HEK293 (cell line): ENCODE results near the gene ZSCAN18.
"Not testable (repeated sequence)": the region's sequence is repeated elsewhere in the genome, so short reads cannot be mapped to it uniquely, and the experiment has no call there.

ENCODE experiments used
- CTCF ChIA-PET: fragments of 350-600 bp; formaldehyde crosslinking; extraction: SDS; loops from one replicate; lab custom pipeline; 2021; ENCODE audit warnings: antibody characterized with exemption; lab: Yijun Ruan, JAX
- POLR2A ChIA-PET: fragments of 300-600 bp; formaldehyde crosslinking; extraction: SDS; loops from one replicate; lab custom pipeline; 2020; ENCODE audit warnings: antibody characterized with exemption, inconsistent platforms; lab: Yijun Ruan, JAX
- H3K27ac ChIP-seq: fragments of 200-500 bp; sonication (Bioruptor generic); 2 replicates; pipeline ENCODE4 v1.5.1; 2014; ENCODE audit warnings: low read depth, low read length, control low read depth, inconsistent platforms; ENCODE audit errors: extremely low read depth
- H3K36me3 ChIP-seq, 2 experiments: fragments of 200-500 bp in 1 of 2; sonication (Bioruptor generic) in 1 of 2; 1 replicate in 1 of 2; 2 replicates in 1 of 2; pipeline ENCODE4 v1.5.1; 2014 to 2017; ENCODE audit warnings: inconsistent platforms in 2 of 2, low read length in 2 of 2; ENCODE audit not compliant: control insufficient read depth in 2 of 2, insufficient read depth in 1 of 2
- H3K4me1 ChIP-seq: fragments of 200-500 bp; sonication (Bioruptor generic); 2 replicates; pipeline ENCODE4 v1.5.1; 2014; ENCODE audit warnings: mild to moderate bottlenecking, low read length, inconsistent platforms; ENCODE audit not compliant: control insufficient read depth, insufficient read depth
- H3K4me3 ChIP-seq: 2 replicates; pipeline ENCODE4 v1.5.1; 2011; ENCODE audit warnings: low read depth, mild to moderate bottlenecking, control low read depth, low read length, moderate library complexity
- H3K9me3 ChIP-seq: fragments of 200-500 bp; sonication (Bioruptor generic); 2 replicates; pipeline ENCODE4 v1.5.1; 2014; ENCODE audit warnings: low read depth, low read length, inconsistent platforms; ENCODE audit not compliant: control insufficient read depth, insufficient read depth
- EGR2 ChIP-seq: fragments of 450-650 bp; formaldehyde crosslinking; IDR thresholded peaks from 2 replicates; pipeline ENCODE4 v1.5.1; 2016; ENCODE audit warnings: low read depth, missing biosample characterization, missing genetic modification characterization
- GLI4 ChIP-seq: fragments of 450-650 bp; formaldehyde crosslinking; IDR thresholded peaks from 2 replicates; pipeline ENCODE4 v1.5.1; 2016; ENCODE audit warnings: missing biosample characterization, missing genetic modification characterization
- GLIS2 ChIP-seq: fragments of 450-650 bp; formaldehyde crosslinking; IDR thresholded peaks from 2 replicates; pipeline ENCODE4 v1.5.1; 2016; ENCODE audit warnings: missing biosample characterization, missing genetic modification characterization
- SCRT1 ChIP-seq: fragments of 450-650 bp; formaldehyde crosslinking; IDR thresholded peaks from 2 replicates; pipeline ENCODE4 v1.5.1; 2016; ENCODE audit warnings: missing biosample characterization, missing genetic modification characterization, borderline replicate concordance
- SCRT2 ChIP-seq: fragments of 450-650 bp; formaldehyde crosslinking; IDR thresholded peaks from 2 replicates; pipeline ENCODE4 v1.5.1; 2016; ENCODE audit warnings: missing biosample characterization, missing genetic modification characterization
- TRIM28 ChIP-seq: IDR thresholded peaks from 2 replicates; pipeline ENCODE4 v1.6.1; 2011; ENCODE audit warnings: low read length, control low read depth, borderline replicate concordance
- ZEB2 ChIP-seq: fragments of 450-650 bp; formaldehyde crosslinking; IDR thresholded peaks from 2 replicates; pipeline ENCODE4 v1.5.1; 2016; ENCODE audit warnings: missing biosample characterization, missing genetic modification characterization
- ZNF184 ChIP-seq: fragments of 450-650 bp; IDR thresholded peaks from 2 replicates; pipeline ENCODE4 v1.5.1; 2018; ENCODE audit warnings: missing biosample characterization, mild to moderate bottlenecking, missing genetic modification characterization
- ZNF223 ChIP-seq: fragments of 450-650 bp; formaldehyde crosslinking; IDR thresholded peaks from 2 replicates; pipeline ENCODE4 v1.5.1; 2016; ENCODE audit warnings: missing biosample characterization, missing genetic modification characterization
- ZNF280D ChIP-seq: fragments of 450-650 bp; formaldehyde crosslinking; IDR thresholded peaks from 2 replicates; pipeline ENCODE4 v1.5.1; 2016; ENCODE audit warnings: missing biosample characterization, missing genetic modification characterization
- ZNF311 ChIP-seq: fragments of 450-650 bp; formaldehyde crosslinking; IDR thresholded peaks from 2 replicates; pipeline ENCODE4 v1.5.1; 2017; ENCODE audit warnings: missing biosample characterization, missing genetic modification characterization, borderline replicate concordance
- ZNF48 ChIP-seq: fragments of 450-650 bp; formaldehyde crosslinking; IDR thresholded peaks from 2 replicates; pipeline ENCODE4 v1.5.1; 2016; ENCODE audit warnings: missing biosample characterization, missing genetic modification characterization
- ZNF510 ChIP-seq: fragments of 450-650 bp; formaldehyde crosslinking; IDR thresholded peaks from 2 replicates; pipeline ENCODE4 v1.5.1; 2018; ENCODE audit warnings: mild to moderate bottlenecking, missing genetic modification characterization, missing biosample characterization; ENCODE audit not compliant: insufficient replicate concordance
- ZNF610 ChIP-seq: fragments of 450-650 bp; formaldehyde crosslinking; IDR thresholded peaks from 2 replicates; pipeline ENCODE4 v1.5.1; 2016; ENCODE audit warnings: missing biosample characterization, missing genetic modification characterization, borderline replicate concordance
- ZNF677 ChIP-seq: fragments of 450-650 bp; IDR thresholded peaks from 2 replicates; pipeline ENCODE4 v1.5.0; 2018; ENCODE audit warnings: missing biosample characterization, mild to moderate bottlenecking, missing genetic modification characterization, moderate library complexity
- ZNF791 ChIP-seq: fragments of 450-650 bp; formaldehyde crosslinking; IDR thresholded peaks from 2 replicates; pipeline ENCODE4 v1.5.1; 2016; ENCODE audit warnings: missing biosample characterization, missing genetic modification characterization
- ZNF792 ChIP-seq: fragments of 450-650 bp; formaldehyde crosslinking; IDR thresholded peaks from 2 replicates; pipeline ENCODE4 v1.5.1; 2016; ENCODE audit warnings: missing biosample characterization, missing genetic modification characterization
- TF ChIP-seq, protein P1 (sequence below): sonication (generic); formaldehyde crosslinking; IDR thresholded peaks from 2 replicates; pipeline ENCODE4 v1.8.1; 2022; ENCODE audit warnings: mild to moderate bottlenecking, moderate library complexity, missing genetic modification reagents
- TF ChIP-seq, protein P2 (sequence below): fragments of 450-650 bp; formaldehyde crosslinking; optimal IDR thresholded peaks from 2 replicates; pipeline ENCODE3; 2016; ENCODE audit warnings: missing biosample characterization, mild to moderate bottlenecking, missing genetic modification characterization
- TF ChIP-seq, protein P3 (sequence below): fragments of 450-650 bp; formaldehyde crosslinking; IDR thresholded peaks from 2 replicates; pipeline ENCODE4 v1.5.1; 2016; ENCODE audit warnings: missing biosample characterization, missing genetic modification characterization
- TF ChIP-seq, protein P4 (sequence below): fragments of 450-650 bp; formaldehyde crosslinking; IDR thresholded peaks from 2 replicates; pipeline ENCODE4 v1.5.1; 2016; ENCODE audit warnings: missing biosample characterization, missing genetic modification characterization

Gene ZSCAN18

DNA sequence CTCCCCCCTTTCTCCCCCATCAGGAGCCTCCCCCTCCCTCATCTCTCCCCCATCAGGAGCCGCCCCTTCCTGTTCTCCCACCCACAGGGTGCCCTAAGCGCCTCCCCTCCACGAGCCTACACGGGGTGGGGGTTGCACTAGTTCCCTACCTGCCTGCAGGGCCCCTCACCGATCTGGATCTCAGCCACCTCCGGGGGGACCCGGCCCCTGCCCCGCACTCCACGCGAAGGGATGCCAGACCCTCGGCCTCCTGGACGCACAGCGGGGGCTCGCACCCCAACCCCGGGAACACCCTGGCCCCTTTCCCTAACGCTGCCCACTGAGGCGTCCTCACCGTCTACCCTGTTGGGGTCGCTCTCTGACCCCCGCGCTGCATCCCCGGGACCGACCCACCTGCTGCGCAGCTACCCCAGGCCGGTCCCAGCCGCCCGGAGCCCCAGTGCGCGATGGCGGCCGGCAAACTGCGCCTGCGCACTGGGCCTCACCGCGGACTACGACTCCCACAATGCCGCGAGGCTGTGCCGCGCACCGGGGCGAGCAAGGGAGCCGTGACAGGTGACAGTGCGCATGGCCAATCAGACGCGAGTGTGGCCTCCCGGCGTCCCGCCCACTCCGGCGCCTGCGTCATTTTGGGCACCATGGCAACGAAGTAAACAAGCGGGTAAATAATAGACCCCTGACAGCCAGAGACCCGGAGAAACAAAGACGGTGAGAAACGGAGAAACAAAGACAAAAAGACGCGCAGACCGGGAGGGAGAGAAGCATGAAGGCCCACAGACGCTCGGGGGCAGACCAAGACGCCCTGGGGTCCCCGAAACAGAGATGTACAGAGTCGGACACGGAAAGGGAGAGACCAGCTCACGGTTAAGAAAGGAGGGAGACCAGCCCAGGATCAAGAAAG, at the start of gene ZSCAN18 (continued):
- TF ChIP-seq EGR2 (peak; percentile 73), ZNF280D (tag by site-specific recombination) (no peak), GLI4 (tag by site-specific recombination) (0 out of 2 replicates have a peak, but pooled peaks have one; percentile 60), ZNF792 (tag by site-specific recombination) (no peak), GLIS2 (peak; percentile 71), ZEB2 (tag by site-specific recombination) (no peak), SCRT2 (tag by site-specific recombination) (peak; percentile 96)
- TF ChIP-seq, protein P1, sequence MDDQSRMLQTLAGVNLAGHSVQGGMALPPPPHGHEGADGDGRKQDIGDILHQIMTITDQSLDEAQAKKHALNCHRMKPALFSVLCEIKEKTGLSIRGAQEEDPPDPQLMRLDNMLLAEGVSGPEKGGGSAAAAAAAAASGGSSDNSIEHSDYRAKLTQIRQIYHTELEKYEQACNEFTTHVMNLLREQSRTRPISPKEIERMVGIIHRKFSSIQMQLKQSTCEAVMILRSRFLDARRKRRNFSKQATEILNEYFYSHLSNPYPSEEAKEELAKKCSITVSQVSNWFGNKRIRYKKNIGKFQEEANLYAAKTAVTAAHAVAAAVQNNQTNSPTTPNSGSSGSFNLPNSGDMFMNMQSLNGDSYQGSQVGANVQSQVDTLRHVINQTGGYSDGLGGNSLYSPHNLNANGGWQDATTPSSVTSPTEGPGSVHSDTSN (CRISPR knock-in tag) = peak; percentile 91; the same call in 1 of the 2 replicates
- TF ChIP-seq, protein P2, sequence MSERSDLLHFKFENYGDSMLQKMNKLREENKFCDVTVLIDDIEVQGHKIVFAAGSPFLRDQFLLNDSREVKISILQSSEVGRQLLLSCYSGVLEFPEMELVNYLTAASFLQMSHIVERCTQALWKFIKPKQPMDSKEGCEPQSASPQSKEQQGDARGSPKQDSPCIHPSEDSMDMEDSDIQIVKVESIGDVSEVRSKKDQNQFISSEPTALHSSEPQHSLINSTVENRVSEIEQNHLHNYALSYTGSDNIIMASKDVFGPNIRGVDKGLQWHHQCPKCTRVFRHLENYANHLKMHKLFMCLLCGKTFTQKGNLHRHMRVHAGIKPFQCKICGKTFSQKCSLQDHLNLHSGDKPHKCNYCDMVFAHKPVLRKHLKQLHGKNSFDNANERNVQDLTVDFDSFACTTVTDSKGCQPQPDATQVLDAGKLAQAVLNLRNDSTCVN (tag by site-specific recombination) = peak; percentile 98

GRCh38 chr19:58147475-58147874, 49.4 kb upstream of the ZSCAN18 start:
- H3K9me3 ChIP-seq, H3K36me3 ChIP-seq, H3K4me3 ChIP-seq, H3K4me1 ChIP-seq, H3K27ac ChIP-seq, POLR2A ChIA-PET, CTCF ChIA-PET: not testable (repeated sequence)

DNA sequence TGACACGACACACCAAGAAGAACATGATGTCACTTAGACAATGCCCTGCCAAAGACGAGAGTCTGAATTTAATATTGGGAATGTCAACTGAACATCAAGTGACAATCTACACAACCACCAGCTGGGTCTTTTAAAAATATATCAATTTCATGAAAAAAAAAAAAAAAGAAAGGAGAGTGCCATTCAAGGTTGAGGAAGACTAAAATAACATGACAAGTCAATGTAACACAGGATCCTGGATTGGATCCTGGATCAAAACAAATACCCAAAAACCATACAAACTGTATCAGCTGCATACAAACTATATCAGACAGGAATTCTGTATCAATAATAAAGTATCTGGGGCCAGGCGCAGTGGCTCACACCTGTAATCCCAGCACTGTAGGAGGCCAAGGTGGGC, 47.8 kb upstream of the ZSCAN18 start:
- Histone ChIP-seq H3K9me3 (no peaks in the 10 kb centered on the region; the same call in 1 of the 2 replicates), H3K27ac (no peak overlapping the region), H3K4me3 (no peak overlapping the region), H3K36me3 (peaks cover 17 to 22% of the 10 kb centered on the region in 2 experiments), H3K4me1 (no peaks in the 10 kb centered on the region)
- POLR2A ChIA-PET = no interaction called here
- CTCF ChIA-PET = no interaction called here
- peak; percentile 98 for TF ChIP-seq ZNF184
- TF ChIP-seq TRIM28 = no peak

DNA sequence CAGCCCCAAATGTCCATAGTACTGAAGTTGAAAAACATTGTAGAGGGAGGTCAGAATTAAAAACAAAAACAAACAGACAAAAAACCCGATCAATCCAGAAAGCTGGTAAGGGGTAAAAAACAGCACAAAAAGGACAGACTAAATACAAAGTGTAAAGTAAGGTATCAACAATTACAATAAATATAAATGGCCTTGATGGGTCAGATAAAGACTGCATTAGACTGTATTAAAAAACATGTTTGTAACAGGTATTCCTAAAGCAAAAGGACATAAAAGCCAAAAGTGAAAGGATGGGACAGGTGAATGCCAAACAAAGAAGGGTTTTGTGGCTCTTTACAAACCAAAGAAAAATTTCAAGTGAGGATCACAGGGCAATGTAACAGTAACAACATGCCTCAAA, 36.2 kb upstream of the ZSCAN18 start:
- no peak overlapping the region for H3K27ac ChIP-seq
- peaks cover 10% of the 10 kb centered on the region for H3K9me3 ChIP-seq
- peaks cover 42 to 76% of the 10 kb centered on the region in 2 experiments; a peak in 2 of 3 replicates for H3K36me3 ChIP-seq
- H3K4me1 ChIP-seq = no peaks in the 10 kb centered on the region
- no peak overlapping the region for H3K4me3 ChIP-seq
- ChIA-PET CTCF (no interaction called here), POLR2A (no interaction called here)
- TF ChIP-seq ZNF791 (tag by site-specific recombination) (no peak), ZNF510 (tag by site-specific recombination) (no peak), ZNF610 (tag by site-specific recombination) (no peak), ZNF677 (no peak), SCRT1 (tag by site-specific recombination) (no peak), EGR2 (no peak), ZNF223 (tag by site-specific recombination) (no peak), ZNF311 (tag by site-specific recombination) (no peak), ZNF48 (no peak)
- TF ChIP-seq, protein P3, sequence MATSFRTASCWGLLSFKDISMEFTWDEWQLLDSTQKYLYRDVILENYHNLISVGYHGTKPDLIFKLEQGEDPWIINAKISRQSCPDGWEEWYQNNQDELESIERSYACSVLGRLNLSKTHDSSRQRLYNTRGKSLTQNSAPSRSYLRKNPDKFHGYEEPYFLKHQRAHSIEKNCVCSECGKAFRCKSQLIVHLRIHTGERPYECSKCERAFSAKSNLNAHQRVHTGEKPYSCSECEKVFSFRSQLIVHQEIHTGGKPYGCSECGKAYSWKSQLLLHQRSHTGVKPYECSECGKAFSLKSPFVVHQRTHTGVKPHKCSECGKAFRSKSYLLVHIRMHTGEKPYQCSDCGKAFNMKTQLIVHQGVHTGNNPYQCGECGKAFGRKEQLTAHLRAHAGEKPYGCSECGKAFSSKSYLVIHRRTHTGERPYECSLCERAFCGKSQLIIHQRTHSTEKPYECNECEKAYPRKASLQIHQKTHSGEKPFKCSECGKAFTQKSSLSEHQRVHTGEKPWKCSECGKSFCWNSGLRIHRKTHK (tag by site-specific recombination) = no peak
- TF ChIP-seq, protein P4, sequence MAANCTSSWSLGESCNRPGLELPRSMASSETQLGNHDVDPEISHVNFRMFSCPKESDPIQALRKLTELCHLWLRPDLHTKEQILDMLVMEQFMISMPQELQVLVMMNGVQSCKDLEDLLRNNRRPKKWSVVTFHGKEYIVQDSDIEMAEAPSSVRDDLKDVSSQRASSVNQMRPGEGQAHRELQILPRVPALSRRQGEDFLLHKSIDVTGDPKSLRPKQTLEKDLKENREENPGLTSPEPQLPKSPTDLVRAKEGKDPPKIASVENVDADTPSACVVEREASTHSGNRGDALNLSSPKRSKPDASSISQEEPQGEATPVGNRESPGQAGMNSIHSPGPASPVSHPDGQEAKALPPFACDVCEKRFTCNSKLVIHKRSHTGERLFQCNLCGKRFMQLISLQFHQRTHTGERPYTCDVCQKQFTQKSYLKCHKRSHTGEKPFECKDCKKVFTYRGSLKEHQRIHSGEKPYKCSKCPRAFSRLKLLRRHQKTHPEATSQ (tag by site-specific recombination) = no peak
